NCI-H187 treated with DMSO at 0.1 percent for 48 hours (cell line): ENCODE results near the gene AFF4.

Experiments used
- DNase-seq: peaks from one replicate; lab custom pipeline; 2025; lab: John Stamatoyannopoulos, UW

AFF4 gene

GRCh38 chr5:132826424-132827082, 136.9 kb downstream of the AFF4 start:
- no peak for DNase-seq

DNA sequence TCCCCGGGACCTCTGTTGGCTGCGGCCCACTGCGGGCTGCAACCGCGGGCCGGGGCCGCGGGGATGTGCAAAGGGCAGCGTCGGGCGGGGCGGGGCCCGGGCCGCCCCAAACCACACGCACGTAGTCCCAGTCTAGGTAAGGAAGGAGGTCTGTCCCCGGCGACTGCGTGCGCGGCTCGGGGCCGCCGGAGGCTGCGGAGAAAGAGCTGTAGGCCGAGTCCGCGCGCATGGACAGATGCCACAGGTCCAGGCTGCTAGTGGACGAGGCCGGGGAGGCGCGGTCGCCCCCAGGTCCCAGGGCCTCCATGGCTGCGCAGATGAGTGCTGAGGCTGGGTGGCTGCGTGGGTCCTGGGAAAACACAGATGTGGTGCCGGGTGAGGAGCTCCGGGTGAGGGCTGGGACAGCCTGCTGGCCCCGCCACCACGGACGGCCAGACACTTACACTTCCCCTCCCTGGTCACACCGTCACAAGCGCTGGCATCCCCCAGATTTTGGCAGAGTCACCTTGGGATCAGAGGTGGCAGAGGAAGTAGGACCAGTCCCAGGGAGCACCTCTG, 137.5 kb downstream of the AFF4 start:
- no peak for DNase-seq
